Fibroblast of pulmonary artery (primary cell): Measurements from ENCODE around the gene PLXNA4.

Experiments
- DNase-seq: peaks from one replicate; pipeline ENCODE4 v3.0.0-alpha.2; 2010; ENCODE audit warnings: low read depth
- H3K4me3 ChIP-seq: replicated peaks from 2 replicates; pipeline ENCODE4 v1.5.1; 2011; ENCODE audit warnings: low read depth, mild to moderate bottlenecking, control low read depth, low read length, moderate library complexity
- TF ChIP-seq, protein P1 (sequence below): IDR thresholded peaks from 2 replicates; pipeline ENCODE4 v1.5.1; 2011; ENCODE audit warnings: mild to moderate bottlenecking, control low read depth, low read length, inconsistent platforms; ENCODE audit errors: missing control alignments

The PLXNA4 gene

DNA sequence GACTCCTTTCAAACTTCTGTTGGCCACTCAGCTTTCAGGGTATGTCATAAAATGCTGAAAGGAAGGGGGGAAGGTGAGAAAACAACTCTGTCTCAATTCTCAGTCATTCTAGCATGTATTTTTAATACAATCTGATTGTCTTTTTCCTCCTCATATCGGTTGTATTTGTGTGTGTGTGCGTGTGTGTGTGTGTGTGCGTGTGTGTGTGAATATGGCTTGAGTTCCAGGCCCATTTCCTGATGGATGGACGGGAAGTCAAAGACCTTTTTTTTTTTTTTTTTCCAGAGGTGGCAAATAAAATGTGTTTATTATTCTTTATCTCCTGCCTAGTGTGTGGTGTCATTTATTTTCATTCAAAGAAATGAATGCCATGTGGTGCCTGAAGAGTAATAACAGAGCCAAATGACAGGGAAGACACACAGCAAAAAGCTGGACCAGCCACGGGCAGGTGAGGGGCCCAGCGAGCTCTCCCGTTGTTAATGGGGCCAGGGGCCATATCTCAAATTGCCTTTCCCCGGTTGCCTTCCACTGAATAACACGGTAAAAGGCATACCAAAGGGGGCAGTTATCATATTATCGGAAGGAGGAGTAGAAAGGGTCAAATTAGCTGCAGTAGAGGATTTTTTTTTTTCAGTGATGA lies 3.1 kb upstream of the PLXNA4 start:
- TF ChIP-seq, protein P1, sequence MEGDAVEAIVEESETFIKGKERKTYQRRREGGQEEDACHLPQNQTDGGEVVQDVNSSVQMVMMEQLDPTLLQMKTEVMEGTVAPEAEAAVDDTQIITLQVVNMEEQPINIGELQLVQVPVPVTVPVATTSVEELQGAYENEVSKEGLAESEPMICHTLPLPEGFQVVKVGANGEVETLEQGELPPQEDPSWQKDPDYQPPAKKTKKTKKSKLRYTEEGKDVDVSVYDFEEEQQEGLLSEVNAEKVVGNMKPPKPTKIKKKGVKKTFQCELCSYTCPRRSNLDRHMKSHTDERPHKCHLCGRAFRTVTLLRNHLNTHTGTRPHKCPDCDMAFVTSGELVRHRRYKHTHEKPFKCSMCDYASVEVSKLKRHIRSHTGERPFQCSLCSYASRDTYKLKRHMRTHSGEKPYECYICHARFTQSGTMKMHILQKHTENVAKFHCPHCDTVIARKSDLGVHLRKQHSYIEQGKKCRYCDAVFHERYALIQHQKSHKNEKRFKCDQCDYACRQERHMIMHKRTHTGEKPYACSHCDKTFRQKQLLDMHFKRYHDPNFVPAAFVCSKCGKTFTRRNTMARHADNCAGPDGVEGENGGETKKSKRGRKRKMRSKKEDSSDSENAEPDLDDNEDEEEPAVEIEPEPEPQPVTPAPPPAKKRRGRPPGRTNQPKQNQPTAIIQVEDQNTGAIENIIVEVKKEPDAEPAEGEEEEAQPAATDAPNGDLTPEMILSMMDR, result no peak
- DNase-seq, result no peak
- no peak overlapping the region for H3K4me3 ChIP-seq

DNA sequence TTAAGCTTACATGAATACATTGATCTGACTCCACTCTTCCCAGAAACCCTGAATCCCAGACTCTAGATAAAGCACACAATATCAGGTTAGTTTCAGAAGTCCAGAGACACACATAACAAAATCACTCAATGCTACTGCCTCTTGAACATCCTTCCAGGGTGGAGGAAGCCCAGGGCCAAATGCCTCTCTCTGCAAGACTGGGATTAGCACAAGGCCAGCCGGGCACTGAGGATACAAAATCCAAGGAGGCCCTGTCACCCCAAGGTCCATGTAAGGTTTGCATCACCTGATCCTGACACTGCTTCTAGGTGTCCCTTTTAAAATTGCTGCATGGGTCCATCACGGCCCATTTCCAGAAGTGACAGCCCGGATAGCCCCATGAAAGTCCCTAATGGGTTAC lies 2.6 kb upstream of the PLXNA4 start:
- H3K4me3 ChIP-seq, result no peak overlapping the region
- no peak for DNase-seq
- TF ChIP-seq, protein P1, result no peak

DNA sequence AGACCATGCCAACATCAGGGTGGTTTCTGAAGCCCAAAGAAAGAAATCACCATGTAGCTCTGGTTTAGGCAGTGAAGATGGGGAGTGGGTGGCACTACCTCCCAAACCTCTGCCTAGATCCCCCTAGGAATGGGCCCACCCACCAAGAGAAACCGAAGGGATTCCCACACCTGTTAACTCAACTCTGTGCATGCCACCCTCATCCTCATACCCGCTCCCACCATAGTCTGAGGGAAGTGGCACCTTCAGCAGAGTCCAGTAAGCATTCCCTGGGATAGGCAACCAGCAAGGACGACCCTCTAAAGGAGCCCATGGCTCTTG lies 1.7 kb upstream of the PLXNA4 start:
- TF ChIP-seq, protein P1, result no peak
- H3K4me3 ChIP-seq, result no peak overlapping the region
- no peak for DNase-seq

DNA sequence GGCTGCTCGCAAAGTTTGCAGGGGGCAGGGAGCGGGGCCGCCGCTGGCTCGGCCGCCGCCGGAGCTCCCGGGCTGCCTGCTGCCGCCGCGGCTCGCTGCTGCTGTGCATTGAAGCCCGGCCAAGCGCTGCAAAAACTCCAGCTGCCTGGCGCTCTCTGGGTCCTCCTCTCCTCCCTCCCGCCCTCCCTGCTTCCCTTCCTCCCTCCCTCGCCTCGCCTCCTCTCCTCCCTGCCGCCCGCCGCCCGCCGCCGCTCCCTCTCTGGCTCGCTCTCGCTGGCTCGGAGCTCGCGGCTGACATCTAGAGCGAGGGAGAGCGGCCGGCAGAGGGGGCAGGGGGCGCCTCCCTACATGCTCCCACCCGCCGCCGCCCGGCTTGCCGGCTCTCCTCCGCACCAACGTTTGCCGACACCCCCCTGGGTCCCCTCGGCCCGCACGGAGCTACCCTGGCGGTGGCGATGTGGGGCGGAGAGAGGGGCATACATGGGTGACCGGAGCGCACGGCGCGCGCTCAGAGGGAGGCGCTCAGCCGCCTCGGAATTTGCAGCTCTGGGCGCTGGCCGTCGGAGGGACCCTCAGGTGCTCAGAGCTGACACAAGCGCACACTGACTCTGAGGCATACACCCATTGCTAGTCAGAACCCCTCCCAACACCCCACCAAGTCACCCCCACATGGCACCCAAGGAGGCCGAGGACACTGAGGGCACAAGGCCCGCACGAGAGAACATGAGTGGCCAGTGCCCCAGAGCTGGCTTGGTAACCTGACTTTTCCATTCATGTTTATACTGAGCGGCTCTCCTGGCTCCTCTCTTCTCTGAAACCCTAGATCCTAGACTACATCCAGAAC lies 1.2 kb upstream of the PLXNA4 start:
- DNase-seq, result peak; percentile 80
- TF ChIP-seq, protein P1, result no peak
- H3K4me3 ChIP-seq, result peak overlapping the region; percentile 28

DNA sequence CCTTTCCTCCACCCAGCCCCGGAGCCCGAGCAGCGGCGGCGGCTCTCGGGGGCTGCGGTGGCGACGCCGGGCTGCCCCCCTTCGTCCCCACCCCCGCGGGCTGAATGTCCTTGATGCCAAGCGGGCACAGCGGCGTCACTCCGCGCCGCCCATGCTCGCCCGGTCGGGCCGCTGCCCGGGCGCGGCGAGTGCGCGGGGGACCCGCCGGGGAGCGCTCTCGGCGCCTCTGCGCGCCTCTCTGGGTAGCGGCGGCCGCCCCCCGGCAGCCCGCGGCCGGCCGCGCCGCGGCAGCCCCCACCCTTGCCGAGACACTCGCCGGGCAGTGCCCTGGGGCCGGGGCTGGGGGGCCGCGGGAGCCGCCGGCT lies 433 bp upstream of the PLXNA4 start:
- TF ChIP-seq, protein P1, result no peak
- peak overlapping the region; percentile 57 for H3K4me3 ChIP-seq
- no peak for DNase-seq

DNA sequence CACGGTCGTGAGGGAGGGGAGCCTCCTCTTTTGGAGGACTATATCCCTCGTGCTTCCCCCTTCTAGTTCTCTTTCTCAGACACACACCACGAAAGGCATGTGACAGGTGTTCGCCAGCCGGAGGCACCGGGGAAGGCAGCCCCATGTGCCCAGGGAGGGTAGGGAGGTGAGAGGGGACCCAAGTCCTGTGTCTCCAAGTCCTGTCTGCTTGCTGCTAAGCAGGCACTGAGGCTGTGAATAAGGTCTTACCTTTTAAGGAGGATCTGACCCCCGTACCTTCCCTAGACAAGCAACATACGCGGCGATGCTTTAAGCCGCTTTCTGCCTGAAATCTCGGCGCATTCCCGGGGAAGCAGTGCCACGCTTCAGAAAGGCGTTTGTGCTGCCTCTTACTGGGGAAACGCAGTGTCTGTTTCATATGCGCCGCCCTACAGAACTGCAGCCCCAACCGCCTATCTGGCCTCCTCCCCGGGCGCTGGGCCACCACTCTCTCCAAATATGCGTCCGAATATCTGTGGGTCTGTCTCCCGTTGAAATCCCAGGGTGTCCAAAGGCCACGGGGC lies 770 bp downstream of the PLXNA4 start:
- TF ChIP-seq, protein P1, result peak; percentile 36
- H3K4me3 ChIP-seq, result peak overlapping the region; percentile 57
- peak; percentile 64 for DNase-seq
